ENCODE measurements around the gene ZNF664. TPM values are rescaled to one million over a fixed set of nuclear protein-coding genes. Genes with fewer than 3 reads are reported as not detected.

ZNF664 gene
- total and polyA plus RNA-seq, 2 of the 13 experiments (the other 11 are each of a cell fraction or from before 2014, with no cell fraction given) = 43.9 to 56.5 TPM

GRCh38 chr12:124034297-124034696 is 61.3 kb downstream of the ZNF664 start:
- ATAC-seq (0 out of 3 replicates have a peak, but pooled peaks have one; percentile 49), FAIRE-seq (no peak), DNase-seq (ENCODE audit: low spot score) (peak; percentile 7)
- no peak overlapping the region for H3K4me2 ChIP-seq (ENCODE audit: low read depth, low read length)
- in situ Hi-C loops (cut with HindIII; ENCODE audit: extremely low pct_ligation_motif_present, low pct_unique_long_range_greater_than_20kb) (no loop called here), intact Hi-C loops (cut with micrococcal nuclease; ENCODE audit: unreplicated experiment) (loop anchor here (5.0 kb wide), 1 partner anchor 232 kb away; no protein-coding TSS in a partner anchor)
- no peaks in the 10 kb centered on the region for H3K79me2 ChIP-seq (ENCODE audit: insufficient read depth, low read length)
- H2AFZ ChIP-seq (ENCODE audit: low read length) = no peak overlapping the region
- ChIA-PET POLR2A (no interaction called here), CTCF (ENCODE audit: low intra/inter-chr PET ratio, low total read pairs) (no interaction called here)
- H3K27ac ChIP-seq (ENCODE audit: extremely low read length, insufficient read depth, low read length) = no peak overlapping the region
- no peaks in the 10 kb centered on the region for H3K9me3 ChIP-seq (ENCODE audit: low read length)
- H3K4me3 ChIP-seq (replicated peaks in 1 of 3; ENCODE audit: insufficient read depth in 1 of 3, low read depth in 2 of 3, low read length in 3 of 3) = no peak overlapping the region
- WGBS (ENCODE audit: low lambda C conversion rate) = 14% methylated on average over 11 of the region's 11 CpGs
- no peaks in the 10 kb centered on the region for H3K4me1 ChIP-seq (ENCODE audit: insufficient read depth, low read length)
- no peaks in the 10 kb centered on the region for H4K20me1 ChIP-seq (ENCODE audit: insufficient read depth, low read length)
- no peaks in the 10 kb centered on the region for H3K36me3 ChIP-seq (replicated peaks in 1 of 2; ENCODE audit: control insufficient read depth in 1 of 2, insufficient read depth in 2 of 2, low read length in 2 of 2)
- peaks cover 2 to 3% of the 10 kb centered on the region in 2 experiments; a peak in 2 of 5 replicates for H3K27me3 ChIP-seq (ENCODE audit: control insufficient read depth in 1 of 2, insufficient read depth in 2 of 2, low read length in 2 of 2)
- TF ChIP-seq ZNF629 (CRISPR knock-in tag; conservative IDR thresholded peaks at IDR 0.05) (peak; percentile 85), ATF7 (IDR thresholded peaks at IDR 0.05) (no peak), ATF7 (CRISPR knock-in tag; IDR thresholded peaks at IDR 0.05) (no peak), TEAD3 (CRISPR knock-in tag; optimal IDR thresholded peaks at IDR 0.05; ENCODE audit: borderline replicate concordance) (peak; percentile 69), CTCF (CRISPR knock-in tag; IDR thresholded peaks at IDR 0.05) (peak; percentile 24; the same call in 1 of the 2 replicates), IKZF1 (IDR thresholded peaks at IDR 0.05) (no peak), AGO1 (IDR thresholded peaks at IDR 0.05; ENCODE audit: low read depth, low read length, poor library complexity, severe bottlenecking) (no peak), ZNF263 (CRISPR knock-in tag; IDR thresholded peaks at IDR 0.05) (peak; percentile 65; the same call in 1 of the 2 replicates), ARID3A (IDR thresholded peaks at IDR 0.05; ENCODE audit: low read depth, low read length) (no peak), NCOA5 (CRISPR knock-in tag; IDR thresholded peaks at IDR 0.05) (no peak), STAG1 (CRISPR knock-in tag; IDR thresholded peaks at IDR 0.05) (0 out of 2 replicates have a peak, but pooled peaks have one; percentile 11), KAT7 (CRISPR knock-in tag; IDR thresholded peaks at IDR 0.05; ENCODE audit: borderline replicate concordance) (no peak), ZNF12 (CRISPR knock-in tag; IDR thresholded peaks at IDR 0.05) (peak; percentile 65; the same call in 1 of the 2 replicates)
- no TSS peak for BruUV-seq (replicated peaks)
- H3K9ac ChIP-seq (ENCODE audit: insufficient read depth, low read depth, low read length) = no peak overlapping the region
